ENCODE measurements around the gene OSBPL9.
"Not testable (repeated sequence)": the region's sequence is repeated elsewhere in the genome, so short reads cannot be mapped to it uniquely, and the experiment has no call there.

OSBPL9 gene

GRCh38 chr1:51669816-51670215 lies 52.9 kb downstream of the OSBPL9 start:
- no peak for DNase-seq

GRCh38 chr1:51671527-51672325 lies 54.8 kb downstream of the OSBPL9 start:
- DNase-seq: no peak

GRCh38 chr1:51673279-51673678 lies 56.4 kb downstream of the OSBPL9 start:
- DNase-seq: no peak

DNA sequence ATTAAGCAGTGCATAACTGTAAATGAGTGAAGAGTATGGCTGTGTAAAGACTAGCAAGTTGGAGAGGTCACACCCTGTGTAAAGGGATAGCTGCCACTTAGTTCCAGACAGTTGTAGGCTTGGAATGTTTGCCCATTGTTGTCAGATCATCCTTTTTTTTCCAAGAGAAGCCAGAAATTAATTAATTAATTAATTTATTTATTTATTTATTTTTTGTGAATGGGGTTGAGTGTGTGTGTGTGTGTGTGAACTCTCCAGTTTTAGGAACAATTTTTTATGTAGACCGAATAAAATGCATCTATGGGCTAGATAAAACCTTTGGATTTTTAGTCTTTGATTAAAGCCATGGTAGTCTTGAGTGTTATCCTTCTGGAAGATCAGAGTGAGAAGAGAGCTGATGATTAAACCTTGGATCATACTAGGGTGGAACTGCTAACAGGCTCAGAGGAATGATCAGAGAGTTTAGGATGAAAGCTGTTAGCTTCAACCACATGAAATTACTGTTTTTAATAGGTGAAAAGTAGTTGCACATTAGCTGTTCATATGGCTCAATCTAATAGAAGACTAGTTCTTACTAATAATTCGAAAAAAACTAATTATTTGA lies 58.4 kb downstream of the OSBPL9 start:
- DNase-seq: no peak

GRCh38 chr1:51679435-51679834 lies 62.5 kb downstream of the OSBPL9 start:
- no peak for DNase-seq

GRCh38 chr1:51684776-51685175 lies 67.9 kb downstream of the OSBPL9 start:
- DNase-seq: no peak

DNA sequence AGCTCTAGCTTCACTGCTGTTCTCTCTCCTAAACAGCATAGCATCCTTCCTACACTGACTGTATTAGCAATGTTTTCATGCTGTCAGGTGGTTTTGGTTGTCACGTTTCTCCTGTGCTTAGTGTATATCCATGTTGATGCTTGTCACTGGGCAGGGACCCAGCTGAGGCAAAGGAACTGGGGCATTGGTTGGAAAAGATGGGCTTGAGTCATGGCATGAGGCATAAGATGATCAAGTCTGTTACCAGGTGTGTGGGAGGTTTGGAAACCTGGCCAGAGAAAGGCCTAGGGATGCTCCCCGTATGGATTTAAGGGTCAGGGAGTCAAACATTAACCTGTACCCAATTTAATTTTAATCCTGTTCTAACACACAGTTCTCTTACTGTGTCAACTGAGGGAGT lies 69.6 kb downstream of the OSBPL9 start:
- DNase-seq: no peak

GRCh38 chr1:51689075-51689440 lies 72.2 kb downstream of the OSBPL9 start:
- no peak for DNase-seq

GRCh38 chr1:51689643-51690042 lies 72.8 kb downstream of the OSBPL9 start:
- DNase-seq: no peak

DNA sequence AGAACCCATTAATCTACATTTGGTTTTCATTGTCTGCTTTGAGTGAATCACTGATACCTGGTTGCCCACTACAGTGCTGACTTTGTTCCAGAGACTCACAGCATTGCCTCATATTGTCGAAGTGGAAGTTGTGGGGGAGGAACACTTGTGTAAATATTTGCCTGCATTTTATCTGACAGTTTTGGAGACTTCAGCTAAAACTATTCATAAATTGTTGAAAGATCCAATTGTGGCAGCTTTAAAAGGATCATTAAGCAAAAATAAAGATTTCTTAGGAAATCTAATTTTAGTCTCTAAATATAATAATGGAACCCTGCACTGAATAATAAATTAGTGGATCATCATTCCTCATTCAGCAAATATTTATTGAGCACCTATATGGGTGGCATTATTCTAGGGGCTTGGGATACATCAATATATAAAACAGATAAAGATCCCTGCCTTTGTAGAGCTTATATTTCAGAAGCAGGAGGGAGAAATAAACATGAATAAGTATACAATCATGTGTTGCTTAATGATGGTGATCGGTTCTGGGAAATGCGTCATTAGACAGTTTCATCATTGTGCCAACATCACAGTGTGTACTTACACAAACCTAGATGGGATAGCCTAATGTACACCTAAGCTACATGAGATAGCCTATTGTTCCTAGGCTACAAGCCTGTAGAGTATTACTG lies 73.5 kb downstream of the OSBPL9 start:
- no peak for DNase-seq

DNA sequence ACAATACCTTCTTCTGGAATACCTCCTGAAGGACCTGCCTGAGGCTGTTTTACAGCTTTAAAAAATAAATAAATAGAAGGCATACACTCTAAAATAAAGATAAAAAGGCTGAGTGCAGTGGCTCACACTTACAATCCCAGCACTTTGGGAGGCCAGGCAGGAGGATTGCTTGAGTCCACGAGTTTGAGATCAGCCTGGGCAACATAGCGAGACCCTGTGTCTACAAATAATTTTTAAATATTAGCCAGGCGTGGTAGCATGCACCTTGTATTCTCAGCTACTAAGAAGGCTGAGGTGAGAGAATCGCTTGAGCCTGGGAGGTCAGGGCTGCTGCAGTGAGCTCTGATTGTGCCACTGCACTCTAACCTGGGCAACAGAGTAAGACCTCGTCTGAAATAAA lies 75.0 kb downstream of the OSBPL9 start:
- DNase-seq: no peak

DNA sequence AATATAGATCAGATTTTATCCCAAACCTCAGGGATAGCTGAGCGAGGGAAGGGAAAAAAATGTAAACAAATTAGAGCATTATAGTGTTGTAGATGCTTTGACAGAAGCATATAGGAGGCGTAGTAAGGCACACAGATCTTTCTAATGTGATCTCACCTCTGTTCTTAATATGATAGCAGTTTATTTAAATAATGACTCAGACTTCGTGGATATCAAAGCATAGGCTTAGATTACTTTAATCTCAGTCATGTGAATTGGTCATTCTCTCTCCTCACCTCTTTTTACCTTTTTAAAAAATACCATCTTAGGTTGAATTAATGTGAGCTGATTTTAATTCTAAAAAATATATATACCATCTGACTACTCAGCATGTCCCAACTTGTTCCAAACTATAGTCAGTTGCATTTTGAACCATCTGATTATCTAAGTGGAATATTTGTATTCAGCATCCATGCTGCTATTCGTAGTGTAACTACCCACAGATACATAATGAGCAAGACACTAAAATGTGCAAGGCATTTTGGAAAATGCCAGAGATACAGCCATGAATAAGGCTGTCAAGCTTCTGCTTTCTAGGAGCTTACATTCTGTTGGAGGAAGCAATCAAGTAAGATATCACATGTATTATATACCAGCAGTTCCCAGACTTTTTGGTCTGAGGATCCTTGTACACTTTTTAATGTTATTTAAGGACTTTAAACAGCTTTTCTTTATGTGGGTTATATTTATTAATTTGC lies 76.7 kb downstream of the OSBPL9 start:
- no peak for DNase-seq

DNA sequence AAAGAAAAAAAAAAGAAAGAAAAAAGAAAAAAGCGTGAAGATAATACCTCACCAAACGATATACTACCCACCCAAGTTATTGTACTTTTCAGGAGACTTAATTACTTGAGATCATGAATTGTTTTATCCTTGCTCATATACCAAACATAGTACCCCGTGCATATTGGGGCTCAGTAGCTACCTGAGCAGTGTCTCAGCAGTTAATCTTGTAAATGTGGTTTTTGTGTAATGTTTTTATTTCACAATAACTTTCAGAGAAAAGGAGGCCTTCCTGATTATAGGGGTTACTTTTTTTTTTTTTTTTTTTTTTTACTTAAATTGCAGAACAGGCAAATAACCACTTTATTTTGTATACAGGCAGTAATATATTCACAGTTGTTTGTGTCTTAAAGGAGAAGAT lies 80.3 kb downstream of the OSBPL9 start:
- DNase-seq: no peak

GRCh38 chr1:51699391-51699790 lies 82.5 kb downstream of the OSBPL9 start:
- no peak for DNase-seq

DNA sequence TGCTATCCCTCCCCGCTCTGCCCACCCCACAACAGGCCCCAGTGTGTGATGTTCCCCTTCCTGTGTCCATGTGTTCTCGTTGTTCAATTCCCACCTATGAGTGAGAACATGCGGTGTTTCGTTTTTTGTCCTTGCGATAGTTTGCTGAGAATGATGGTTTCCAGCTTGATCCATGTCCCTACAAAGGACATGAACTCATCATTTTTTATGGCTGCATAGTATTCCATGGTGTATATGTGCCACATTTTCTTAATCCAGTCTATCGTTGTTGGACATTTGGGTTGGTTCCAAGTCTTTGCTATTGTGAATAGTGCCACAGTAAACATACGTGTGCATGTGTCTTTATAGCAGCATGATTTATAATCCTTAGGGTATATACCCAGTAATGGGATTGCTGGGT lies 84.9 kb downstream of the OSBPL9 start:
- not testable (repeated sequence) for DNase-seq

DNA sequence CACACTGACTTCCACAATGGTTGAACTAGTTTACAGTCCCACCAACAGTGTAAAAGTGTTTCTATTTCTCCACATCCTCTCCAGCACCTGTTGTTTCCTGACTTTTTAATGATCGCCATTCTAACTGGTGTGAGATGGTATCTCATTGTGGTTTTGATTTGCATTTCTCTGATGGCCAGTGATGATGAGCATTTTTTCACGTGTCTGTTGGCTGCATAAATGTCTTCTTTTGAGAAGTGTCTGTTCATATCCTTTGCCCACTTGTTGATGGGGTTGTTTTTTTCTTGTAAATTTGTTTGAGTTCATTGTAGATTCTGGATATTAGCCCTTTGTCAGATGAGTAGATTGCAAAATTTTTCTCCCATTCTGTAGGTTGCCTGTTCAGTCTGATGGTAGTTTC lies 85.3 kb downstream of the OSBPL9 start:
- DNase-seq: not testable (repeated sequence)

GRCh38 chr1:51705035-51705434 lies 88.1 kb downstream of the OSBPL9 start:
- no peak for DNase-seq

GRCh38 chr1:51708911-51709760 lies 92.2 kb downstream of the OSBPL9 start:
- DNase-seq: no peak

DNA sequence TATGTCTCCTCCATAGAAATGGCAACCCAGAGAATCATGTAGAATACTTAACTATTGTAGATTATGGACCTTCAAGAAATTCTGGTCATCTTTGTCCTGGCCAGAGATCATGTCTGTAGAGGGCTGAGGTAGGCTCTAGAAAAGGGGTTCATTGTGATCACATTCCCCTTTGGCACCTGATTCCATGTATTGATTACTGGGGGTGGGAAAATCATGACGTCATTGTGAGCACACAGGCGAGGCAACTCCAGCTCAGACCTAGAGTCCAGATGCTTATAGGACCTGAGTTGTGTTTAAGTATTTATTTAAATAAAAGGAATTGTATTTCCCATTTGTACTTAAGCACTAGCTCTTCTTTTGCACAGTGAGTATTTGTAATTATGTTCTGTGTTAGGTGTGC lies 93.1 kb downstream of the OSBPL9 start:
- DNase-seq: no peak

GRCh38 chr1:51712590-51712989 lies 95.7 kb downstream of the OSBPL9 start:
- no peak for DNase-seq

DNA sequence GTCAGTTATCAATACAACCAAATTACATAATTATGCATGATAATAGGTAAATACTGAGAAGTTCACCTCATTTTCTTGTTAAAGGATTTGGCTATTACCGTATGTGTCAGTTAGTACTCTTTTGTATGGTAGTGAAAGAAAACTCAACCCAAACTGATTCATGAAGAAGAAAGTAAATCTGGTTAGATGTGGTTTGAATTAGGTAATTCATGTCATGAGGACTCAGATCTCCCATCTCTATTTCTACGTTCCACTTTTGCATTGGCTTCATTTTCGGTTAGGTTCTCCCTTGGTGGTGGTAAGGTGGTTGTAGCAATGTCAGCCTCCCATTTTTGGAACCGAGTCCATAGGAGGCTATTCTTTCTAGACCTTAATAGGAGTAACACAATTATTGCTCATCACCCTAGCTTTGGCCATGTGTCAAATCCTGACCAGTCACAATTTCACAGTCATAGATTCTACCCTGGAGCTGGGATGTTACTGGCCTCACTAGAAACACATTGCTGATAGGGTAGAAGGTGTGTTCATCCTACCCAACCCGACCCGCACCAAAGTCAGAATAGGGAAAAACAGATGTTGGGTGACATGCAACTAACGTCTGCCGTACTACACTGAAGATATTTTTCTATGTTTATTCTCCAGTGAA lies 97.6 kb downstream of the OSBPL9 start:
- no peak for DNase-seq

- no peak for DNase-seq
Measured at GRCh38 chr1:51715369-51715768, 98.5 kb downstream of the OSBPL9 start.
